K562 (cell line): ENCODE results near the gene FANCG. TPM values are rescaled to one million over a fixed set of nuclear protein-coding genes. Genes with fewer than 3 reads are reported as not detected.

Experiments used
- ATAC-seq: fragments of 200-7000 bp; cut with Tn5 transposase; 3 replicates; pipeline ENCODE4 v1.9.1; 2020; ENCODE audit warnings: moderate library complexity
- BruUV-seq: library from RNA; stranded (reverse); fragments of 400-500 nt; replicated peaks from 2 replicates; lab custom pipeline; 2021; lab: Mats Ljungman, UMichigan
- CTCF ChIA-PET: fragments of 300-600 bp; formaldehyde crosslinking; extraction: SDS; loops from one replicate; lab custom pipeline; 2021; ENCODE audit warnings: low intra/inter-chr PET ratio; lab: Yijun Ruan, JAX
- POLR2A ChIA-PET: fragments of 300-600, 350-650 bp; sonication (Branson Sonifier 250); formaldehyde crosslinking; extraction: SDS; loops from one replicate; lab custom pipeline; 2021; ENCODE audit warnings: antibody characterized with exemption, inconsistent platforms; lab: Yijun Ruan, JAX
- DNase-seq, 4 experiments: peaks; one replicate each; pipeline versions ENCODE4 v3.0.0 to v3.0.0-alpha.2; 2011 to 2018; ENCODE audit warnings: low spot score in 3 of 4, mixed read lengths in 3 of 4; ENCODE audit errors: extremely low read depth in 1 of 4
- FAIRE-seq: peaks from 2 replicates; lab custom pipeline; 2011; peaks lifted over from hg19 to GRCh38; lab: Jason Lieb, UNC
- H2AFZ ChIP-seq: 2 replicates; pipeline ENCODE4 v1.6.0; 2011; ENCODE audit warnings: low read depth, low read length, control low read depth, inconsistent platforms
- H3K27ac ChIP-seq: fragments of 200-600 bp; 3 replicates; pipeline ENCODE4 v1.8.0; 2011; ENCODE audit warnings: low read depth, mild to moderate bottlenecking, control low read depth, inconsistent platforms, low read length, moderate library complexity, mixed read lengths; ENCODE audit errors: extremely low read depth
- H3K27me3 ChIP-seq, 2 experiments: fragments of 300-600 bp in 1 of 2; 2 replicates in 1 of 2; 3 replicates in 1 of 2; pipeline versions ENCODE4 v1.6.0 to v1.8.0; 2011; ENCODE audit warnings: inconsistent platforms in 2 of 2, low read length in 2 of 2, mild to moderate bottlenecking in 1 of 2, mixed read lengths in 1 of 2, moderate library complexity in 1 of 2; ENCODE audit not compliant: control insufficient read depth in 2 of 2, insufficient read depth in 2 of 2
- H3K36me3 ChIP-seq: fragments of 300-600 bp; 3 replicates; pipeline ENCODE4 v1.8.0; 2011; ENCODE audit warnings: mild to moderate bottlenecking, low read length, inconsistent platforms; ENCODE audit not compliant: control insufficient read depth, insufficient read depth
- H3K4me1 ChIP-seq, 2 experiments: fragments of 200-600 bp in 1 of 2; replicated peaks in 1 of 2; 2 replicates in 1 of 2; 3 replicates in 1 of 2; pipeline versions ENCODE4 v1.5.1 to v1.8.0; 2011; ENCODE audit warnings: inconsistent platforms in 2 of 2, low read length in 2 of 2, mild to moderate bottlenecking in 1 of 2, mixed read lengths in 1 of 2, moderate library complexity in 1 of 2; ENCODE audit not compliant: control insufficient read depth in 2 of 2, insufficient read depth in 2 of 2
- H3K4me2 ChIP-seq: 2 replicates; pipeline ENCODE4 v1.6.1; 2011; ENCODE audit warnings: low read length, control low read depth, inconsistent platforms, mixed read lengths; ENCODE audit not compliant: insufficient read depth
- H3K4me3 ChIP-seq: fragments of 200-600 bp; sonication (generic), shearing (Covaris generic); 2 replicates; pipeline ENCODE4 v1.5.1; 2016; ENCODE audit warnings: control low read depth, inconsistent platforms
- H3K79me2 ChIP-seq: fragments of 200-600 bp; 3 replicates; pipeline ENCODE4 v1.8.0; 2011; ENCODE audit warnings: low read length, inconsistent platforms; ENCODE audit not compliant: control insufficient read depth, insufficient read depth
- H3K9ac ChIP-seq, 2 experiments: 2 replicates each; pipeline versions ENCODE4 v1.6.0 to v1.6.1; 2011; ENCODE audit warnings: low read depth in 2 of 2, low read length in 2 of 2, control low read depth in 1 of 2, inconsistent platforms in 1 of 2, mild to moderate bottlenecking in 1 of 2, mixed read lengths in 1 of 2; ENCODE audit not compliant: insufficient read depth in 1 of 2
- H3K9me1 ChIP-seq: one replicate; pipeline ENCODE4 v1.6.0; 2011; ENCODE audit warnings: inconsistent platforms, mild to moderate bottlenecking, low read length, moderate library complexity; ENCODE audit not compliant: control insufficient read depth, insufficient read depth
- H3K9me3 ChIP-seq: replicated peaks from 2 replicates; pipeline ENCODE4 v1.5.1; 2011; ENCODE audit warnings: low read depth, low read length, inconsistent platforms; ENCODE audit not compliant: control insufficient read depth, insufficient read depth
- H4K20me1 ChIP-seq: replicated peaks from 2 replicates; pipeline ENCODE4 v1.6.1; 2011; ENCODE audit warnings: low read length, inconsistent platforms, mixed read lengths; ENCODE audit not compliant: control insufficient read depth, insufficient read depth
- DEAF1 ChIP-seq: fragments of 450-650 bp; formaldehyde crosslinking; IDR thresholded peaks from 2 replicates; pipeline ENCODE4 v1.4.0; 2020; ENCODE audit warnings: mild to moderate bottlenecking, moderate library complexity
- POLR2G ChIP-seq: fragments of 200-400 bp; formaldehyde crosslinking; IDR thresholded peaks from 2 replicates; pipeline ENCODE4 v1.6.1; 2017; ENCODE audit warnings: low read depth, mild to moderate bottlenecking, antibody characterized with exemption, low read length, moderate library complexity
- WGBS: fragments of 100-300 bp; shearing (Covaris generic); methylation state at CpG from one replicate; pipeline ENCODE4 v1.1.6; 2016; ENCODE audit warnings: low coverage, mixed read lengths; ENCODE audit not compliant: insufficient coverage; ENCODE audit errors: missing lambda C conversion rate; 5-methylcytosine and 5-hydroxymethylcytosine counted together
- in situ Hi-C: fragments of 300-500 bp; cut with MboI; formaldehyde crosslinking; loops from 4 replicates; pipeline ENCODE4 v1.15.0; 2018; ENCODE audit warnings: inconsistent platforms, mixed read lengths
- intact Hi-C: fragments of 100-400 bp; cut with micrococcal nuclease; formaldehyde crosslinking; loops from 2 replicates; pipeline ENCODE4 v1.14.2; 2022
- polyA plus RNA-seq, 8 experiments: library from polyadenylated mRNA; depleted of rRNA in 4 of 8; stranded (reverse) in 5 of 8; unstranded in 3 of 8; fragments of >200 nt; fragmentation: Nextera tagmentation in 2 of 8; fragmentation: Illumina TruSeq in 1 of 8; extraction: Ambion mirVana in 2 of 8; extraction: Trizol in 1 of 8; gene quantifications; 2 replicates each; pipeline versions ENCODE4 v1.2.1 to v1.2.3, GENCODE V29; 2011 to 2014; ENCODE audit warnings: inconsistent platforms in 1 of 8, missing spikeins in 1 of 8
- total RNA-seq, 7 experiments: library from RNA; depleted of rRNA in 6 of 7; stranded (reverse); fragments of >200 nt in 6 of 7; fragmentation: Illumina TruSeq in 2 of 7; extraction: Trizol in 2 of 7; gene quantifications; 2 replicates each; pipeline versions ENCODE4 v1.2.1 to v1.2.3, GENCODE V29; 2011 to 2021; ENCODE audit warnings: low replicate concordance in 1 of 7

FANCG gene
- total and polyA plus RNA-seq, 9 of the 15 experiments (the other 6 are each of a cell fraction or from before 2014, with no cell fraction given) = 7.5 to 43.9 (median 31.0) TPM

GRCh38 chr9:35056571-35057270, 23.0 kb downstream of the FANCG start:
- in situ Hi-C loops = no loop called here
- FAIRE-seq = no peak
- CTCF ChIA-PET = interaction anchor here (0.6 kb wide), 1 partner anchor 13 kb away, joined by 3 read pairs; no protein-coding TSS in a partner anchor
- H3K36me3 ChIP-seq = peaks cover 67% of the 10 kb centered on the region
- no peak for ATAC-seq
- H3K4me1 ChIP-seq = no peaks in the 10 kb centered on the region
- no peaks in the 10 kb centered on the region for H3K79me2 ChIP-seq
- DNase-seq = no peak
- H3K27ac ChIP-seq = no peak overlapping the region
- H3K27me3 ChIP-seq = no peaks in the 10 kb centered on the region
- no peak overlapping the region for H3K4me3 ChIP-seq
- H3K4me2 ChIP-seq = no peak overlapping the region
- H2AFZ ChIP-seq = no peak overlapping the region
- intact Hi-C loops = no loop called here
- no peak for TF ChIP-seq DEAF1 (CRISPR knock-in tag)
- TF ChIP-seq POLR2G = peak; percentile 36; the same call in 1 of the 2 replicates
- H3K9ac ChIP-seq = no peak overlapping the region
- H3K9me3 ChIP-seq = no peaks in the 10 kb centered on the region
- POLR2A ChIA-PET = interaction anchor here (0.8 to 3.5 kb wide), 3 partner anchors 10 to 15 kb away, joined by 3 to 14 read pairs (median 5); no protein-coding TSS in a partner anchor
- H4K20me1 ChIP-seq = no peaks in the 10 kb centered on the region
- H3K9me1 ChIP-seq = no peaks in the 10 kb centered on the region
- BruUV-seq = TSS peak; percentile 32
- 90% methylated on average over 4 of the region's 9 CpGs for WGBS
